H1 (cell line): Measurements from ENCODE around the gene FRRS1L. TPM values are rescaled to one million over a fixed set of nuclear protein-coding genes. Genes with fewer than 3 reads are reported as not detected.

Source experiments
- CTCF ChIA-PET: fragments of 300-600 bp; sonication (Branson Sonifier 250); formaldehyde crosslinking; loops from one replicate; lab custom pipeline; 2021; ENCODE audit not compliant: partially characterized antibody; lab: Charles Lee
- POLR2A ChIA-PET: fragments of 300-600 bp; sonication (Branson Sonifier 250); formaldehyde crosslinking; loops from one replicate; lab custom pipeline; 2021; ENCODE audit warnings: inconsistent platforms; ENCODE audit not compliant: partially characterized antibody; lab: Charles Lee
- DNase-seq, 2 experiments: peaks; one replicate each; pipeline versions ENCODE4 v3.0.0 to v3.0.0-alpha.2; 2010 to 2022; ENCODE audit warnings: low spot score in 2 of 2, low read depth in 1 of 2, mixed read lengths in 1 of 2
- FAIRE-seq: peaks from 2 replicates; lab custom pipeline; 2011; peaks lifted over from hg19 to GRCh38; lab: Jason Lieb, UNC
- H2AFZ ChIP-seq: 2 replicates; pipeline ENCODE4 v1.8.1; 2012; ENCODE audit warnings: low read length, inconsistent platforms
- H2AK5ac ChIP-seq: 2 replicates; pipeline ENCODE4 v1.6.1; 2013; ENCODE audit warnings: low read depth, low read length
- H2BK120ac ChIP-seq: replicated peaks from 2 replicates; pipeline ENCODE3; 2013; ENCODE audit warnings: low read depth, low read length, inconsistent platforms
- H2BK12ac ChIP-seq: 2 replicates; pipeline ENCODE4 v1.6.1; 2013; ENCODE audit warnings: low read depth, low read length
- H2BK15ac ChIP-seq: 2 replicates; pipeline ENCODE4 v1.6.1; 2013; ENCODE audit warnings: low read length
- H2BK20ac ChIP-seq: 2 replicates; pipeline ENCODE4 v1.6.1; 2013; ENCODE audit warnings: low read length
- H2BK5ac ChIP-seq: 2 replicates; pipeline ENCODE4 v1.6.1; 2013; ENCODE audit warnings: low read depth, low read length
- H3K14ac ChIP-seq: 2 replicates; pipeline ENCODE4 v1.6.1; 2013; ENCODE audit warnings: inconsistent platforms; ENCODE audit not compliant: insufficient read length
- H3K18ac ChIP-seq: 2 replicates; pipeline ENCODE4 v1.6.1; 2013; ENCODE audit warnings: low read length; ENCODE audit errors: extremely low read depth
- H3K23ac ChIP-seq: 2 replicates; pipeline ENCODE4 v1.6.1; 2013; ENCODE audit warnings: inconsistent platforms; ENCODE audit not compliant: insufficient read length
- H3K23me2 ChIP-seq: 2 replicates; pipeline ENCODE4 v1.6.1; 2013; ENCODE audit warnings: low read depth, low read length
- H3K27ac ChIP-seq: 2 replicates; pipeline ENCODE4 v1.6.1; 2011; ENCODE audit warnings: low read depth, low read length, inconsistent platforms
- H3K27me3 ChIP-seq, 4 experiments: replicated peaks in 1 of 4; 1 replicate in 1 of 4; 2 replicates in 3 of 4; pipeline versions ENCODE4 v1.6.1 to v1.8.1; 2011 to 2013; ENCODE audit warnings: low read length in 3 of 4, mild to moderate bottlenecking in 3 of 4, inconsistent platforms in 2 of 4, mixed read lengths in 2 of 4, moderate library complexity in 1 of 4; ENCODE audit not compliant: control insufficient read depth in 3 of 4, insufficient read depth in 3 of 4; ENCODE audit errors: extremely low read depth in 1 of 4
- H3K36me3 ChIP-seq, 4 experiments: 2 replicates each; pipeline versions ENCODE4 v1.6.1 to v1.8.1; 2011 to 2013; ENCODE audit warnings: mild to moderate bottlenecking in 4 of 4, low read length in 3 of 4, moderate library complexity in 2 of 4, control low read depth in 1 of 4, inconsistent platforms in 1 of 4; ENCODE audit not compliant: insufficient read depth in 4 of 4, control insufficient read depth in 2 of 4
- H3K4ac ChIP-seq: replicated peaks from 2 replicates; pipeline ENCODE3; 2013; ENCODE audit warnings: low read length, low read depth, mixed read lengths, inconsistent platforms; ENCODE audit not compliant: insufficient read length
- H3K4me1 ChIP-seq, 4 experiments: replicated peaks in 1 of 4; 1 replicate in 1 of 4; 2 replicates in 3 of 4; pipeline versions ENCODE4 v1.6.1 to v1.8.1; 2011 to 2013; ENCODE audit warnings: low read length in 3 of 4, inconsistent platforms in 2 of 4, mixed read lengths in 1 of 4; ENCODE audit not compliant: insufficient read depth in 4 of 4, control insufficient read depth in 3 of 4
- H3K4me2 ChIP-seq, 2 experiments: 2 replicates each; pipeline versions ENCODE4 v1.6.1 to v1.8.1; 2011 to 2013; ENCODE audit warnings: low read depth in 2 of 2, low read length in 2 of 2, control low read depth in 1 of 2, inconsistent platforms in 1 of 2, mild to moderate bottlenecking in 1 of 2; ENCODE audit not compliant: insufficient read depth in 1 of 2
- H3K4me3 ChIP-seq, 4 experiments: fragments of 200-600, 300-600 bp in 1 of 4; sonication (generic), shearing (Covaris generic), sonication (Bioruptor Twin) in 1 of 4; 2 replicates each; pipeline versions ENCODE4 v1.5.1 to v1.8.1; 2011 to 2016; ENCODE audit warnings: low read length in 4 of 4, low read depth in 3 of 4, control low read depth in 2 of 4, inconsistent platforms in 2 of 4, mild to moderate bottlenecking in 2 of 4, mixed read lengths in 1 of 4, moderate library complexity in 1 of 4; ENCODE audit not compliant: insufficient read depth in 2 of 4; ENCODE audit errors: extremely low read depth in 1 of 4
- H3K56ac ChIP-seq: replicated peaks from 2 replicates; pipeline ENCODE3; 2013; ENCODE audit warnings: low read depth, mild to moderate bottlenecking, mixed read lengths, low read length, inconsistent platforms; ENCODE audit not compliant: insufficient read length
- H3K79me1 ChIP-seq: 2 replicates; pipeline ENCODE4 v1.6.1; 2013; ENCODE audit warnings: low read depth, low read length, control low read depth
- H3K79me2 ChIP-seq, 2 experiments: 2 replicates each; pipeline versions ENCODE4 v1.6.1 to v1.8.1; 2012 to 2013; ENCODE audit warnings: low read length in 2 of 2, mild to moderate bottlenecking in 2 of 2, inconsistent platforms in 1 of 2; ENCODE audit not compliant: insufficient read depth in 2 of 2, control insufficient read depth in 1 of 2
- H3K9ac ChIP-seq, 4 experiments: replicated peaks in 1 of 4; 1 replicate in 1 of 4; 2 replicates in 3 of 4; pipeline versions ENCODE4 v1.6.1 to v1.8.1; 2011 to 2013; ENCODE audit warnings: low read depth in 3 of 4, low read length in 3 of 4, control low read depth in 2 of 4, mild to moderate bottlenecking in 2 of 4, moderate library complexity in 2 of 4, inconsistent platforms in 1 of 4; ENCODE audit errors: extremely low read depth in 1 of 4
- H3K9me3 ChIP-seq, 2 experiments: 2 replicates each; pipeline versions ENCODE4 v1.6.1 to v1.8.1; 2012 to 2013; ENCODE audit warnings: mild to moderate bottlenecking in 2 of 2, moderate library complexity in 2 of 2, control low read depth in 1 of 2, inconsistent platforms in 1 of 2, low read depth in 1 of 2, low read length in 1 of 2, mixed read lengths in 1 of 2; ENCODE audit not compliant: insufficient read depth in 2 of 2
- H4K20me1 ChIP-seq, 2 experiments: replicated peaks in 1 of 2; 2 replicates each; pipeline versions ENCODE3 to v1.8.1; 2011 to 2013; ENCODE audit warnings: inconsistent platforms in 2 of 2, low read length in 2 of 2, mild to moderate bottlenecking in 1 of 2; ENCODE audit not compliant: insufficient read depth in 2 of 2, control insufficient read depth in 1 of 2
- H4K5ac ChIP-seq: 2 replicates; pipeline ENCODE4 v1.6.1; 2013; ENCODE audit warnings: low read length, low read depth, mixed read lengths, inconsistent platforms; ENCODE audit not compliant: insufficient read length
- H4K8ac ChIP-seq: 2 replicates; pipeline ENCODE4 v1.8.0; 2013; ENCODE audit warnings: mild to moderate bottlenecking, moderate library complexity, low read length, inconsistent platforms; ENCODE audit not compliant: insufficient read depth; ENCODE audit errors: extremely low read depth
- H4K91ac ChIP-seq: replicated peaks from 2 replicates; pipeline ENCODE3; 2013; ENCODE audit warnings: low read length, mixed read lengths, inconsistent platforms; ENCODE audit not compliant: insufficient read length
- BCL11A ChIP-seq, 2 experiments: IDR thresholded peaks; one replicate each; pipeline ENCODE4 v1.6.1; 2011; ENCODE audit warnings: low read depth in 2 of 2, low read length in 2 of 2, mild to moderate bottlenecking in 2 of 2
- FOSL1 ChIP-seq: IDR thresholded peaks from 2 replicates; pipeline ENCODE4 v1.6.1; 2011; ENCODE audit warnings: mild to moderate bottlenecking, low read depth, low read length, moderate library complexity; ENCODE audit not compliant: insufficient read depth
- MAX ChIP-seq: IDR thresholded peaks from 2 replicates; pipeline ENCODE4 v1.6.1; 2012; ENCODE audit warnings: inconsistent platforms
- TEAD4 ChIP-seq: IDR thresholded peaks from 2 replicates; pipeline ENCODE4 v1.6.1; 2012; ENCODE audit warnings: low read depth, low read length, inconsistent platforms, mixed read lengths
- WGBS, 2 experiments: shearing (Covaris generic) in 1 of 2; methylation state at CpG; one replicate each; pipeline versions ENCODE4 v1.1.6 to v1.1.7; 2013 to 2015; ENCODE audit warnings: low lambda C conversion rate in 2 of 2, mixed read lengths in 2 of 2, inconsistent platforms in 1 of 2, low coverage in 1 of 2, missing lambda C conversion rate in 1 of 2; ENCODE audit not compliant: insufficient replicate concordance in 2 of 2, insufficient coverage in 1 of 2, insufficient read length in 1 of 2; ENCODE audit errors: extremely low coverage in 1 of 2, missing lambda C conversion rate in 1 of 2; 5-methylcytosine and 5-hydroxymethylcytosine counted together
- polyA plus RNA-seq, 7 experiments: library from polyadenylated mRNA; depleted of rRNA in 3 of 7; stranded (reverse) in 5 of 7; unstranded in 2 of 7; fragments of >200 nt in 5 of 7; fragments of 200-250 nt in 2 of 7; gene quantifications; 1 replicate in 5 of 7; 2 replicates in 1 of 7; 4 replicates in 1 of 7; pipeline versions ENCODE4 v1.2.1 to v1.2.3, GENCODE V29; 2011 to 2013; ENCODE audit warnings: missing spikeins in 2 of 7, mixed read lengths in 2 of 7
- total RNA-seq: library from RNA; stranded (reverse); fragmentation: NEBNext Ultra II Directional; extraction: Animal tissue kit (Norgen Biotek cat#: 25700); gene quantifications from 2 replicates; pipeline ENCODE4 v1.2.1, GENCODE V29; 2021
- TF ChIP-seq, protein P1 (sequence below): IDR thresholded peaks from 2 replicates; pipeline ENCODE4 v1.6.1; 2012; ENCODE audit warnings: low read length, inconsistent platforms

FRRS1L gene
- total and polyA plus RNA-seq, 2 of the 8 experiments (the other 6 are each of a cell fraction or from before 2014, with no cell fraction given): 1.0 to 2.2 TPM

GRCh38 chr9:109214414-109214813 lies 47.4 kb upstream of the FRRS1L start:
- H3K18ac ChIP-seq: no peak overlapping the region
- H3K4me2 ChIP-seq: no peak overlapping the region
- peaks cover 0 to 2% (median 0%) of the 10 kb centered on the region in 4 experiments; a peak in 1 of 7 replicates for H3K4me1 ChIP-seq
- no peaks in the 10 kb centered on the region for H3K23me2 ChIP-seq
- H3K23ac ChIP-seq: no peak overlapping the region
- no peak overlapping the region for H2AK5ac ChIP-seq
- H2AFZ ChIP-seq: no peak overlapping the region
- H3K27me3 ChIP-seq: no peaks in the 10 kb centered on the region
- whole genome bisulfite sequencing, 2 experiments: 88% methylated on average over 6 of the region's 6 CpGs; no CpG with 5 or more reads in 1 of the 2 experiments
- no peak overlapping the region for H2BK20ac ChIP-seq
- H3K9me3 ChIP-seq: no peaks in the 10 kb centered on the region
- no peak overlapping the region for H2BK12ac ChIP-seq
- no peak overlapping the region for H4K8ac ChIP-seq
- H2BK15ac ChIP-seq: no peak overlapping the region
- no peaks in the 10 kb centered on the region for H3K36me3 ChIP-seq
- no peak overlapping the region for H2BK5ac ChIP-seq
- H3K4ac ChIP-seq: no peak overlapping the region
- H3K27ac ChIP-seq: no peak overlapping the region
- FAIRE-seq: no peak
- H4K20me1 ChIP-seq: no peaks in the 10 kb centered on the region
- no peak overlapping the region for H4K5ac ChIP-seq
- H3K14ac ChIP-seq: no peak overlapping the region
- H3K79me1 ChIP-seq: no peaks in the 10 kb centered on the region
- no peak overlapping the region for H2BK120ac ChIP-seq
- H3K9ac ChIP-seq: no peak overlapping the region
- no peak overlapping the region for H3K56ac ChIP-seq
- no peak for DNase-seq
- ChIA-PET POLR2A (interaction anchor here (0.6 kb wide), 1 partner anchor 134 kb away, joined by 3 read pairs; no protein-coding TSS in a partner anchor), CTCF (interaction anchor here (1.0 to 3.0 kb wide), 13 partner anchors 9 to 196 kb away, joined by 3 to 15 read pairs (median 4); no protein-coding TSS in a partner anchor)
- H4K91ac ChIP-seq: no peak overlapping the region
- no peaks in the 10 kb centered on the region for H3K79me2 ChIP-seq
- H3K4me3 ChIP-seq: no peak overlapping the region
- no peak for TF ChIP-seq TEAD4
- TF ChIP-seq FOSL1: no peak
- TF ChIP-seq MAX: no peak
- TF ChIP-seq BCL11A (IDR thresholded peaks at IDR 0.05; ENCODE audit: low read depth in 2 of 2, low read length in 2 of 2): no peak
- TF ChIP-seq, protein P1, sequence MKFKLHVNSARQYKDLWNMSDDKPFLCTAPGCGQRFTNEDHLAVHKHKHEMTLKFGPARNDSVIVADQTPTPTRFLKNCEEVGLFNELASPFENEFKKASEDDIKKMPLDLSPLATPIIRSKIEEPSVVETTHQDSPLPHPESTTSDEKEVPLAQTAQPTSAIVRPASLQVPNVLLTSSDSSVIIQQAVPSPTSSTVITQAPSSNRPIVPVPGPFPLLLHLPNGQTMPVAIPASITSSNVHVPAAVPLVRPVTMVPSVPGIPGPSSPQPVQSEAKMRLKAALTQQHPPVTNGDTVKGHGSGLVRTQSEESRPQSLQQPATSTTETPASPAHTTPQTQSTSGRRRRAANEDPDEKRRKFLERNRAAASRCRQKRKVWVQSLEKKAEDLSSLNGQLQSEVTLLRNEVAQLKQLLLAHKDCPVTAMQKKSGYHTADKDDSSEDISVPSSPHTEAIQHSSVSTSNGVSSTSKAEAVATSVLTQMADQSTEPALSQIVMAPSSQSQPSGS: no peak
